DMS 273 (cell line): ENCODE measurements around the gene SLC25A36.
"Not testable (repeated sequence)": the region's sequence is repeated elsewhere in the genome, so short reads cannot be mapped to it uniquely, and the experiment has no call there.

Experiments
- DNase-seq: peaks from one replicate; lab custom pipeline; 2025; ENCODE audit not compliant: unreplicated experiment; lab: John Stamatoyannopoulos, UW

The SLC25A36 gene

GRCh38 chr3:140994316-140994715 lies 52.7 kb downstream of the SLC25A36 start:
- DNase-seq = no peak

GRCh38 chr3:140994861-140995260 lies 53.2 kb downstream of the SLC25A36 start:
- not testable (repeated sequence) for DNase-seq

- peak; percentile 36 for DNase-seq
Observed at GRCh38 chr3:140995881-140996280, 54.2 kb downstream of the SLC25A36 start.

GRCh38 chr3:141000027-141000663 lies 58.5 kb downstream of the SLC25A36 start:
- DNase-seq = peak; percentile 84

- no peak for DNase-seq
Observed at GRCh38 chr3:141000686-141001085, 59.0 kb downstream of the SLC25A36 start.

- DNase-seq = no peak
Observed at GRCh38 chr3:141006344-141006743, 64.7 kb downstream of the SLC25A36 start.

- DNase-seq = no peak
Observed at GRCh38 chr3:141009496-141009895, 67.9 kb downstream of the SLC25A36 start.

GRCh38 chr3:141011232-141011996 lies 69.8 kb downstream of the SLC25A36 start:
- DNase-seq = peak; percentile 95

- DNase-seq = no peak
Observed at GRCh38 chr3:141011997-141012262, 70.3 kb downstream of the SLC25A36 start.

- DNase-seq = no peak
Observed at GRCh38 chr3:141012571-141012970, 70.9 kb downstream of the SLC25A36 start.

- no peak for DNase-seq
Observed at GRCh38 chr3:141015481-141015880, 73.8 kb downstream of the SLC25A36 start.

GRCh38 chr3:141017366-141018322 lies 76.0 kb downstream of the SLC25A36 start:
- not testable (repeated sequence) for DNase-seq

GRCh38 chr3:141019244-141019643 lies 77.6 kb downstream of the SLC25A36 start:
- DNase-seq = no peak

GRCh38 chr3:141020143-141020830 lies 78.7 kb downstream of the SLC25A36 start:
- DNase-seq = no peak

GRCh38 chr3:141021261-141021660 lies 79.6 kb downstream of the SLC25A36 start:
- no peak for DNase-seq
